K562 (cell line): Measurements from ENCODE around the gene CHRNA9. TPM values are rescaled to one million over a fixed set of nuclear protein-coding genes. Genes with fewer than 3 reads are reported as not detected.

Source experiments
- ARID1B ChIP-seq: fragments of 450-650 bp; IDR thresholded peaks from 2 replicates; pipeline ENCODE4 v1.6.1; 2016; ENCODE audit warnings: antibody characterized with exemption, mild to moderate bottlenecking, inconsistent platforms
- CBFA2T3 ChIP-seq: fragments of 450-650 bp; IDR thresholded peaks from 2 replicates; pipeline ENCODE4 v1.6.1; 2017
- CREM ChIP-seq: IDR thresholded peaks from 2 replicates; pipeline ENCODE4 v1.6.1; 2014; ENCODE audit warnings: antibody characterized with exemption, low read depth
- CTBP1 ChIP-seq: fragments of 450-650 bp; IDR thresholded peaks from 2 replicates; pipeline ENCODE4 v1.6.1; 2016; ENCODE audit warnings: borderline replicate concordance
- CTCF ChIP-seq, 3 experiments: IDR thresholded peaks in 2 of 3; conservative IDR thresholded peaks in 1 of 3; 2 replicates each; pipeline ENCODE4 v1.5.1; 2011 to 2012; ENCODE audit warnings: low read length in 3 of 3, mild to moderate bottlenecking in 3 of 3, control low read depth in 2 of 3, improper control_type of control experiment in 1 of 3, inconsistent platforms in 1 of 3, low read depth in 1 of 3, mixed read lengths in 1 of 3, moderate library complexity in 1 of 3; ENCODE audit not compliant: insufficient read depth in 2 of 3
- DACH1 ChIP-seq: fragments of 450-650 bp; IDR thresholded peaks from 2 replicates; pipeline ENCODE4 v1.6.1; 2018; ENCODE audit not compliant: partially characterized antibody
- DPF2 ChIP-seq: fragments of 450-650 bp; IDR thresholded peaks from 2 replicates; pipeline ENCODE4 v1.6.1; 2016
- FOXP1 ChIP-seq: sonication (generic); formaldehyde crosslinking; IDR thresholded peaks from 2 replicates; pipeline ENCODE4 v1.8.0; 2022; ENCODE audit warnings: mild to moderate bottlenecking, missing genetic modification reagents
- GABPB1 ChIP-seq: sonication (generic); formaldehyde crosslinking; IDR thresholded peaks from 2 replicates; pipeline ENCODE4 v1.8.0; 2022; ENCODE audit warnings: mild to moderate bottlenecking, missing genetic modification reagents
- GATAD2B ChIP-seq: fragments of 450-650 bp; IDR thresholded peaks from 2 replicates; pipeline ENCODE4 v1.6.1; 2017; ENCODE audit warnings: mild to moderate bottlenecking, borderline replicate concordance
- HDAC8 ChIP-seq: fragments of 450-650 bp; IDR thresholded peaks from 2 replicates; pipeline ENCODE4 v1.6.1; 2016; ENCODE audit warnings: mild to moderate bottlenecking, missing genetic modification characterization, moderate library complexity, missing compliant biosample characterization
- JUND ChIP-seq, 2 experiments: IDR thresholded peaks; 2 replicates in 1 of 2; 3 replicates in 1 of 2; pipeline ENCODE4 v1.6.1; 2011; ENCODE audit warnings: borderline replicate concordance in 2 of 2, low read depth in 2 of 2, low read length in 2 of 2, improper control_type of control experiment in 1 of 2, missing biosample characterization in 1 of 2, missing genetic modification characterization in 1 of 2, missing genetic modification reagents in 1 of 2
- NR2C1 ChIP-seq, 2 experiments: fragments of 450-650 bp; IDR thresholded peaks; 2 replicates each; pipeline ENCODE4 v1.6.1; 2017; ENCODE audit warnings: mild to moderate bottlenecking in 2 of 2, antibody characterized with exemption in 1 of 2, inconsistent platforms in 1 of 2, missing compliant biosample characterization in 1 of 2, missing genetic modification characterization in 1 of 2
- NR4A1 ChIP-seq, 2 experiments: fragments of 250-450 bp in 1 of 2; fragments of 450-650 bp in 1 of 2; sonication (Bioruptor Pico) in 1 of 2; IDR thresholded peaks; 2 replicates each; pipeline versions ENCODE4 v1.4.0 to v1.6.1; 2016 to 2020; ENCODE audit warnings: mild to moderate bottlenecking in 2 of 2, missing compliant biosample characterization in 1 of 2, missing genetic modification characterization in 1 of 2, moderate library complexity in 1 of 2
- SREBF1 ChIP-seq: fragments of 150-350 bp; IDR thresholded peaks from 2 replicates; pipeline ENCODE4 v1.6.1; 2014; ENCODE audit warnings: antibody characterized with exemption, low read depth, low read length, borderline replicate concordance
- TBP ChIP-seq: optimal IDR thresholded peaks from 2 replicates; pipeline ENCODE3; 2011; ENCODE audit warnings: low read depth, low read length, improper control_type of control experiment
- TFAM ChIP-seq: fragments of 250-450 bp; sonication (Bioruptor Pico); conservative IDR thresholded peaks from 2 replicates; pipeline ENCODE4 v1.5.0; 2021; ENCODE audit warnings: mild to moderate bottlenecking, moderate library complexity
- ZEB2 ChIP-seq: fragments of 450-650 bp; IDR thresholded peaks from 2 replicates; pipeline ENCODE4 v1.6.1; 2016
- ZNF584 ChIP-seq: fragments of 200-800 bp; sonication (Bioruptor generic); IDR thresholded peaks from 2 replicates; pipeline ENCODE4 v1.6.1; 2016; ENCODE audit warnings: low read depth, mild to moderate bottlenecking, missing genetic modification characterization, missing compliant biosample characterization
- polyA plus RNA-seq, 8 experiments: library from polyadenylated mRNA; depleted of rRNA in 4 of 8; stranded (reverse) in 5 of 8; unstranded in 3 of 8; fragments of >200 nt; fragmentation: Nextera tagmentation in 2 of 8; fragmentation: Illumina TruSeq in 1 of 8; extraction: Ambion mirVana in 2 of 8; extraction: Trizol in 1 of 8; gene quantifications; 2 replicates each; pipeline versions ENCODE4 v1.2.1 to v1.2.3, GENCODE V29; 2011 to 2014; ENCODE audit warnings: inconsistent platforms in 1 of 8, missing spikeins in 1 of 8
- total RNA-seq, 7 experiments: library from RNA; depleted of rRNA in 6 of 7; stranded (reverse); fragments of >200 nt in 6 of 7; fragmentation: Illumina TruSeq in 2 of 7; extraction: Trizol in 2 of 7; gene quantifications; 2 replicates each; pipeline versions ENCODE4 v1.2.1 to v1.2.3, GENCODE V29; 2011 to 2021; ENCODE audit warnings: low replicate concordance in 1 of 7
- TF ChIP-seq, protein P1 (sequence below): IDR thresholded peaks from 2 replicates; pipeline ENCODE4 v1.6.1; 2011; ENCODE audit warnings: borderline replicate concordance, low read depth, mild to moderate bottlenecking, moderate library complexity, low read length; ENCODE audit not compliant: insufficient read depth, poor library complexity, severe bottlenecking
- TF ChIP-seq, protein P2 (sequence below): IDR thresholded peaks from 2 replicates; pipeline ENCODE4 v1.6.1; 2012; ENCODE audit warnings: low read depth, low read length, improper control_type of control experiment, borderline replicate concordance

CHRNA9 gene
- total and polyA plus RNA-seq, 9 of the 15 experiments (the other 6 are each of a cell fraction or from before 2014, with no cell fraction given), result not detected

DNA sequence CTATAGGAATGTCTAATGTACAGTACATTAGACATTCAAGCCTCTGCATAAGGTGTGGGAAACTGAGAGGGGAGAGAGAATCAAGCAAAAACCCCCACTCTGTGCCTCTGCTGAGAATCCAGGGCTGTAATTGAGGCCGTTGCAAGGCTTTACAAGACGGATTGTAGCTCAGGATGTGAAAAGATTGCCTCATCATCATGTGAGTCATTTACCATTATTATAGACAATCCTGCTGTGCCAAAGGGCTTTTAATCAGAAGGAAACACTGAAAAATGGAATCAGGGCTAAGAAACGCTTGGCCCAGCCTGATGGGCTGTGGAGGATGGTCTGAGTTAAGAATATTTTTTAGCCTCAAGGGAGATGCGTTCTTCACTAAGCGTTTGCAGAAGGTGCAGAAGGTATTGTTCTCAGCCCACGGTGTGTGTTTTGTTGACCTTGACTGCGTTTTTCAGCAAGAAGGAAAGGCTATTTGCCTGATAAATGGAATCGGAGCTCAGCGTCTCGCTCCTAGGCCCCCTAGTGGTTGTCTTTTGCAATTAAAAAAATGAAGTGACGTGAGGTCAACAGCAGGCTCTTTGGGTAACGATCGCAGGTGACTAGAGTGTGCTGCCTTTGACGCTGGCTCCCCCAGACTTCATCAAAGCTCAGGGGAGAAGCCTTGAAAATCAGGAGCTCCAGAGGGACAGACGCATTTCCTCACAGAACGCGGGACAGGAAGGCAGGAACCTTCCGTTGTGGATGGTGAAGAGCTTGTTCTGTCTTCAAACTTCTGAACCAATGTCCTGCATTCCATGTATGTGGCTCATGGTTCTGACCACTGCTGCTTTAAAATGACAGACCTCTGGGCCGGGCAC is 18.1 kb upstream of the CHRNA9 start (continued):
- TF ChIP-seq GATAD2B (no peak), HDAC8 (tag) (peak; percentile 57; the same call in 1 of the 2 replicates), CTCF (IDR thresholded peaks at IDR 0.05 in 2 of 3, conservative IDR thresholded peaks at IDR 0.05 in 1 of 3; ENCODE audit: insufficient read depth in 2 of 3, low read depth in 1 of 3, low read length in 3 of 3) (peak; percentile 74 to 90 (median 80)), CTBP1 (peak; percentile 46; the same call in 1 of the 2 replicates), SREBF1 (no peak), DPF2 (peak; percentile 73), ARID1B (peak; percentile 66), FOXP1 (0 out of 2 replicates have a peak, but pooled peaks have one; percentile 40), NR4A1 (CRISPR knock-in tag; IDR thresholded peaks at IDR 0.05) (no peak), NR4A1 (tag; IDR thresholded peaks at IDR 0.05) (0 out of 2 replicates have a peak, but pooled peaks have one; percentile 43), GABPB1 (0 out of 2 replicates have a peak, but pooled peaks have one; percentile 32), NR2C1 (IDR thresholded peaks at IDR 0.05) (peak; percentile 54; the same call in 1 of the 2 replicates), NR2C1 (tag; IDR thresholded peaks at IDR 0.05) (no peak), CBFA2T3 (peak; percentile 44), TFAM (no peak), TBP (peak; percentile 19), DACH1 (no peak), ZNF584 (0 out of 2 replicates have a peak, but pooled peaks have one; percentile 56), JUND (IDR thresholded peaks at IDR 0.05; ENCODE audit: borderline replicate concordance, low read depth, low read length) (peak; percentile 84), JUND (tag; IDR thresholded peaks at IDR 0.05; ENCODE audit: borderline replicate concordance, low read depth, low read length) (peak; percentile 82), CREM (peak; percentile 79), ZEB2 (0 out of 2 replicates have a peak, but pooled peaks have one; percentile 40)
- TF ChIP-seq, protein P1, sequence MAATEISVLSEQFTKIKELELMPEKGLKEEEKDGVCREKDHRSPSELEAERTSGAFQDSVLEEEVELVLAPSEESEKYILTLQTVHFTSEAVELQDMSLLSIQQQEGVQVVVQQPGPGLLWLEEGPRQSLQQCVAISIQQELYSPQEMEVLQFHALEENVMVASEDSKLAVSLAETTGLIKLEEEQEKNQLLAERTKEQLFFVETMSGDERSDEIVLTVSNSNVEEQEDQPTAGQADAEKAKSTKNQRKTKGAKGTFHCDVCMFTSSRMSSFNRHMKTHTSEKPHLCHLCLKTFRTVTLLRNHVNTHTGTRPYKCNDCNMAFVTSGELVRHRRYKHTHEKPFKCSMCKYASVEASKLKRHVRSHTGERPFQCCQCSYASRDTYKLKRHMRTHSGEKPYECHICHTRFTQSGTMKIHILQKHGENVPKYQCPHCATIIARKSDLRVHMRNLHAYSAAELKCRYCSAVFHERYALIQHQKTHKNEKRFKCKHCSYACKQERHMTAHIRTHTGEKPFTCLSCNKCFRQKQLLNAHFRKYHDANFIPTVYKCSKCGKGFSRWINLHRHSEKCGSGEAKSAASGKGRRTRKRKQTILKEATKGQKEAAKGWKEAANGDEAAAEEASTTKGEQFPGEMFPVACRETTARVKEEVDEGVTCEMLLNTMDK, result peak; percentile 9
- TF ChIP-seq, protein P2, sequence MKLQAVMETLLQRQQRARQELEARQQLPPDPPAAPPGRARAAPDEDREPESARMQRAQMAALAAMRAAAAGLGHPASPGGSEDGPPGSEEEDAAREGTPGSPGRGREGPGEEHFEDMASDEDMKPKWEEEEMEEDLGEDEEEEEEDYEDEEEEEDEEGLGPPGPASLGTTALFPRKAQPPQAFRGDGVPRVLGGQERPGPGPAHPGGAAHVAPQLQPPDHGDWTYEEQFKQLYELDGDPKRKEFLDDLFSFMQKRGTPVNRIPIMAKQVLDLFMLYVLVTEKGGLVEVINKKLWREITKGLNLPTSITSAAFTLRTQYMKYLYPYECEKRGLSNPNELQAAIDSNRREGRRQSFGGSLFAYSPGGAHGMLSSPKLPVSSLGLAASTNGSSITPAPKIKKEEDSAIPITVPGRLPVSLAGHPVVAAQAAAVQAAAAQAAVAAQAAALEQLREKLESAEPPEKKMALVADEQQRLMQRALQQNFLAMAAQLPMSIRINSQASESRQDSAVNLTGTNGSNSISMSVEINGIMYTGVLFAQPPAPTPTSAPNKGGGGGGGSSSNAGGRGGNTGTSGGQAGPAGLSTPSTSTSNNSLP, result peak; percentile 93
